Caco-2 (cell line): Measurements from ENCODE around the gene MAST3. TPM values are rescaled to one million over a fixed set of nuclear protein-coding genes. Genes with fewer than 3 reads are reported as not detected.

Experiments
- BruUV-seq: library from RNA; stranded (reverse); fragments of 400-500 nt; replicated peaks from 2 replicates; lab custom pipeline; 2021; lab: Mats Ljungman, UMichigan
- CTCF ChIA-PET: fragments of 300-600 bp; sonication (Branson Sonifier 250); formaldehyde crosslinking; loops from one replicate; lab custom pipeline; 2022; ENCODE audit warnings: antibody characterized with exemption; lab: Charles Lee
- POLR2A ChIA-PET: fragments of 300-600 bp; sonication (Branson Sonifier 250); formaldehyde crosslinking; loops from one replicate; lab custom pipeline; 2022; ENCODE audit warnings: antibody characterized with exemption; lab: Charles Lee
- DNase-seq, 2 experiments: peaks; one replicate each; pipeline versions ENCODE4 v3.0.0 to v3.0.0-alpha.2; 2020 to 2022
- H3K27me3 ChIP-seq: replicated peaks from 2 replicates; pipeline ENCODE4 v1.6.0; 2011; ENCODE audit warnings: low read length; ENCODE audit not compliant: control insufficient read depth, insufficient read depth
- H3K36me3 ChIP-seq: 2 replicates; pipeline ENCODE4 v1.5.1; 2011; ENCODE audit warnings: low read length; ENCODE audit not compliant: control insufficient read depth, insufficient read depth
- H3K4me1 ChIP-seq: fragments of 250-450 bp; sonication (Bioruptor Pico); 2 replicates; pipeline ENCODE4 v1.5.1; 2020; ENCODE audit warnings: mild to moderate bottlenecking
- H3K4me3 ChIP-seq: 2 replicates; pipeline ENCODE4 v1.5.1; 2011; ENCODE audit warnings: low read depth, mild to moderate bottlenecking, control low read depth, low read length
- H3K9me3 ChIP-seq: fragments of 250-450 bp; sonication (Bioruptor Pico); 2 replicates; pipeline ENCODE4 v1.5.1; 2020; ENCODE audit warnings: mild to moderate bottlenecking, moderate library complexity
- H3K27ac Mint-ChIP-seq: one replicate; pipeline ENCODE4 v1.8.0; 2022; ENCODE audit warnings: mixed read lengths; ENCODE audit not compliant: unreplicated experiment
- H3K27me3 Mint-ChIP-seq: one replicate; pipeline ENCODE4 v1.8.0; 2022; ENCODE audit warnings: mixed read lengths; ENCODE audit not compliant: insufficient read depth, unreplicated experiment
- H3K36me3 Mint-ChIP-seq: one replicate; pipeline ENCODE4 v1.8.0; 2022; ENCODE audit warnings: mild to moderate bottlenecking, mixed read lengths; ENCODE audit not compliant: insufficient read depth, unreplicated experiment
- H3K4me1 Mint-ChIP-seq: one replicate; pipeline ENCODE4 v1.8.0; 2022; ENCODE audit warnings: low read depth, mixed read lengths; ENCODE audit not compliant: unreplicated experiment
- H3K4me3 Mint-ChIP-seq: one replicate; pipeline ENCODE4 v1.8.0; 2022; ENCODE audit warnings: mild to moderate bottlenecking, moderate library complexity, mixed read lengths; ENCODE audit not compliant: unreplicated experiment
- H3K9me3 Mint-ChIP-seq: one replicate; pipeline ENCODE4 v1.8.0; 2022; ENCODE audit warnings: mixed read lengths; ENCODE audit not compliant: unreplicated experiment
- CTCF ChIP-seq, 2 experiments: fragments of 200-600 bp in 1 of 2; IDR thresholded peaks; 1 replicate in 1 of 2; 2 replicates in 1 of 2; pipeline versions ENCODE4 v1.5.1 to v1.8.0; 2011 to 2022; ENCODE audit warnings: antibody characterized with exemption in 1 of 2, control low read depth in 1 of 2, inconsistent platforms in 1 of 2, low read depth in 1 of 2, low read length in 1 of 2, mild to moderate bottlenecking in 1 of 2, moderate library complexity in 1 of 2; ENCODE audit not compliant: insufficient read depth in 1 of 2, severe bottlenecking in 1 of 2, unreplicated experiment in 1 of 2
- intact Hi-C: fragments of 100-400 bp; cut with micrococcal nuclease; formaldehyde crosslinking; loops from one replicate; pipeline ENCODE4 v1.10.0; 2022; ENCODE audit not compliant: unreplicated experiment
- total RNA-seq: library from RNA; stranded (reverse); gene quantifications from 2 replicates; pipeline ENCODE4 v1.2.3, GENCODE V29; 2022

Gene MAST3
- total RNA-seq, 1 experiment from 2014 or later, result 8.2 TPM

GRCh38 chr19:18170714-18171255 lies 73.2 kb downstream of the MAST3 start:
- H3K36me3 Mint-ChIP-seq, result peaks cover 39% of the 10 kb centered on the region
- Histone ChIP-seq H3K4me3 (no peak overlapping the region), H3K4me1 (0 out of 2 replicates have a peak, but pooled peaks cover 4% of the 10 kb centered on the region), H3K9me3 (no peaks in the 10 kb centered on the region), H3K36me3 (peaks cover 1% of the 10 kb centered on the region), H3K27me3 (no peaks in the 10 kb centered on the region)
- H3K27ac Mint-ChIP-seq, result no peak overlapping the region
- POLR2A ChIA-PET, result interaction anchor here (0.7 kb wide), 1 partner anchor 18 kb away, joined by 7 read pairs; the partner anchor contains the start of gene PIK3R2
- H3K4me1 Mint-ChIP-seq, result no peaks in the 10 kb centered on the region
- no peak overlapping the region for H3K4me3 Mint-ChIP-seq
- TF ChIP-seq CTCF (IDR thresholded peaks at IDR 0.05; ENCODE audit: insufficient read depth in 1 of 2, low read depth in 1 of 2, low read length in 1 of 2, severe bottlenecking in 1 of 2, unreplicated experiment in 1 of 2), result no peak
- BruUV-seq, result no TSS peak
- H3K9me3 Mint-ChIP-seq, result no peaks in the 10 kb centered on the region
- intact Hi-C loops, result no loop called here
- CTCF ChIA-PET, result interaction anchor here (0.6 to 1.1 kb wide), 4 partner anchors 22 to 1086 kb away, joined by 3 read pairs; partner anchors contain the start of gene MPV17L2
- H3K27me3 Mint-ChIP-seq, result no peaks in the 10 kb centered on the region
- DNase-seq, result no peak

GRCh38 chr19:18171605-18172327 lies 74.2 kb downstream of the MAST3 start:
- ChIA-PET POLR2A (no interaction called here), CTCF (no interaction called here)
- Histone ChIP-seq H3K36me3 (peaks cover 1% of the 10 kb centered on the region), H3K4me3 (no peak overlapping the region), H3K27me3 (no peaks in the 10 kb centered on the region), H3K4me1 (0 out of 2 replicates have a peak, but pooled peaks cover 4% of the 10 kb centered on the region), H3K9me3 (no peaks in the 10 kb centered on the region)
- Mint-ChIP-seq H3K9me3 (no peaks in the 10 kb centered on the region), H3K4me1 (no peaks in the 10 kb centered on the region), H3K36me3 (peaks cover 30% of the 10 kb centered on the region), H3K27me3 (no peaks in the 10 kb centered on the region), H3K27ac (no peak overlapping the region), H3K4me3 (no peak overlapping the region)
- TF ChIP-seq CTCF (IDR thresholded peaks at IDR 0.05; ENCODE audit: insufficient read depth in 1 of 2, low read depth in 1 of 2, low read length in 1 of 2, severe bottlenecking in 1 of 2, unreplicated experiment in 1 of 2), result no peak
- intact Hi-C loops, result no loop called here
- no peak for DNase-seq
- no TSS peak for BruUV-seq

DNA sequence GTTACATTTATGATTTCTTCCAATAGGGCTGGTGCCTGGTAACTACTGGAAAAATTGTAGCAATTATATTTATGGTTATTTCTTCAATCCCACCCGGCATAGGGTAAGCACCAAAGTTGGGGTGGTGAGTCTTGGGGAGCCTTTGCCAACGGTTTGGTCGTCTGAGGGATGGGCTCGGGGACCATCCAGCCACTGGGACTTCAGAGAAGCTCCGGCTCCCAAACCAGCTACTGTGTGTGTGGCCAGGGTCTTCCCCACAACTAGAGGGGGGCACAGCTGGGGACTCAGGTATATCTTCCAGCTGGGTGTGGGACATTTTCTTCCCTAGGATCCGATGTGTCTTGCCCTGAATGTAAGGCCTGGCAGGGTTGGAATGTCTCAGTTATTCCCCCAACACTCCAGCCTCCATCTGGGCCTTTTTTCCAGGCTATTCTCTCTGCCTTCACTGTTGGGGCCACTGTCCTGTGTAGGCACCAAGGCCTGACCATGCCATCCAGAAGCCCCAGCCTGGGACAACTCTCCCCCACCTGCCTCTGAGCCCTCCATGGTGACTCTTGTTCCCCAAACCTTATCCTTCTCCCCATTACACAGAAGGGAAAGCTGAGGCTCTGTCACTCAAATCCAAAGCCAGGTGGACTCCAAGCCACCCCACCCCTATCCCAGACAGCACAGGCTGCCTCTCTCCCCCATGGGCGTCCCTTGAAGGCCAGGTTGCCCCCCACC lies 74.9 kb downstream of the MAST3 start:
- H3K4me1 Mint-ChIP-seq, result no peaks in the 10 kb centered on the region
- ChIA-PET CTCF (no interaction called here), POLR2A (no interaction called here)
- H3K36me3 Mint-ChIP-seq, result peaks cover 25% of the 10 kb centered on the region
- H3K9me3 ChIP-seq, result no peaks in the 10 kb centered on the region
- peaks cover 1% of the 10 kb centered on the region for H3K36me3 ChIP-seq
- intact Hi-C loops, result no loop called here
- TF ChIP-seq CTCF (IDR thresholded peaks at IDR 0.05; ENCODE audit: insufficient read depth in 1 of 2, low read depth in 1 of 2, low read length in 1 of 2, severe bottlenecking in 1 of 2, unreplicated experiment in 1 of 2), result no peak
- no peak for DNase-seq
- BruUV-seq, result no TSS peak
- no peaks in the 10 kb centered on the region for H3K27me3 ChIP-seq
- H3K27me3 Mint-ChIP-seq, result no peaks in the 10 kb centered on the region
- no peaks in the 10 kb centered on the region for H3K9me3 Mint-ChIP-seq
- no peak overlapping the region for H3K27ac Mint-ChIP-seq
- 0 out of 2 replicates have a peak, but pooled peaks cover 4% of the 10 kb centered on the region for H3K4me1 ChIP-seq
- no peak overlapping the region for H3K4me3 ChIP-seq
- peak overlapping the region; percentile 76 for H3K4me3 Mint-ChIP-seq
